Esophagus muscularis mucosa (tissue), 4 donors: Measurements from ENCODE around the gene MRPL10. TPM values are rescaled to one million over a fixed set of nuclear protein-coding genes. Genes with fewer than 3 reads are reported as not detected.

Experiments
- DNase-seq: peaks from one replicate; pipeline ENCODE4 v3.0.0-alpha.2; 2017; ENCODE audit errors: extremely low spot score
- H3K27ac ChIP-seq, 4 donors: fragments of 200-600 bp; sonication (generic); replicated peaks in 1 of 4; 1 replicate in 3 of 4; 2 replicates in 1 of 4; pipeline ENCODE4 v1.5.1; 2016 to 2019; ENCODE audit warnings: mild to moderate bottlenecking in 1 of 4
- H3K27me3 ChIP-seq, 4 donors: fragments of 200-600 bp; sonication (generic); one replicate each; pipeline versions ENCODE4 v1.5.1 to v1.6.0; 2016 to 2019
- H3K36me3 ChIP-seq, 4 donors: fragments of 200-600 bp; sonication (generic); one replicate each; pipeline ENCODE4 v1.5.1; 2016 to 2019
- H3K4me1 ChIP-seq, 4 donors: fragments of 200-600 bp; sonication (generic); one replicate each; pipeline ENCODE4 v1.5.1; 2016 to 2019
- H3K4me3 ChIP-seq, 4 donors: fragments of 200-600 bp; sonication (generic); 1 replicate in 2 of 4; 2 replicates in 2 of 4; pipeline ENCODE4 v1.5.1; 2016 to 2019; ENCODE audit warnings: mild to moderate bottlenecking in 4 of 4, moderate library complexity in 1 of 4
- H3K9me3 ChIP-seq, 4 donors: fragments of 200-600 bp; sonication (generic); 1 replicate in 3 of 4; 2 replicates in 1 of 4; pipeline ENCODE4 v1.5.1; 2016 to 2019
- CTCF ChIP-seq, 3 experiments: fragments of 200-600 bp in 2 of 3; fragments of 450-650 bp in 1 of 3; sonication (generic) in 2 of 3; IDR thresholded peaks; one replicate each; pipeline ENCODE4 v1.5.1; 2017 to 2019; ENCODE audit warnings: antibody characterized with exemption in 3 of 3, mild to moderate bottlenecking in 2 of 3, moderate library complexity in 1 of 3
- EP300 ChIP-seq: sonication (generic); formaldehyde crosslinking; IDR thresholded peaks from one replicate; pipeline ENCODE4 v1.6.1; 2017; ENCODE audit warnings: antibody characterized with exemption
- POLR2A ChIP-seq: fragments of 450-650 bp; IDR thresholded peaks from one replicate; pipeline ENCODE4 v1.6.1; 2017; ENCODE audit warnings: antibody characterized with exemption, moderate library complexity, mild to moderate bottlenecking, low read depth
- POLR2AphosphoS5 ChIP-seq, 2 donors: sonication (generic); formaldehyde crosslinking; IDR thresholded peaks; one replicate each; pipeline ENCODE4 v1.6.1; 2017; ENCODE audit warnings: antibody characterized with exemption in 2 of 2
- WGBS: methylation state at CpG from one replicate; pipeline ENCODE4 v1.1.5; 2018; 5-methylcytosine and 5-hydroxymethylcytosine counted together
- intact Hi-C: fragments of 100-400 bp; cut with DNase I; formaldehyde crosslinking; loops from one replicate; pipeline ENCODE4 v1.15.1; 2023
- total RNA-seq, 4 donors: library from RNA; depleted of rRNA; stranded (reverse); fragments of >200 nt; gene quantifications; one replicate each; pipeline versions ENCODE4 v1.1.0 to v1.2.1, GENCODE V29; 2016

The MRPL10 gene
- 10 to 100 TPM; 43.6 to 86.8 (median 63.2) TPM for total RNA-seq

- Histone ChIP-seq H3K27me3 (no peaks in the 10 kb centered on the region), H3K27ac (peak within 1 kb of the TSS; percentile 53 to 85 (median 75)), H3K4me1 (peaks cover 20 to 28% (median 24%) of the 10 kb centered on the region in 4 donors), H3K36me3 (peaks cover 18 to 41% (median 31%) of the 10 kb centered on the region in 4 donors), H3K9me3 (no peaks in the 10 kb centered on the region), H3K4me3 (peak within 1 kb of the TSS; percentile 74 to 88 (median 86))
- TF ChIP-seq POLR2A (peak; percentile 76), EP300 (no peak), CTCF (IDR thresholded peaks at IDR 0.05) (peak in 1 of 3 experiments; percentile 47), POLR2AphosphoS5 (IDR thresholded peaks at IDR 0.05) (peak; percentile 97 to 99)
- peak; percentile 97 for DNase-seq
- under 1% methylated on average over 42 of the region's 42 CpGs for WGBS
- intact Hi-C loops: no loop called here
Observed at GRCh38 chr17:47831003-47831933, at the start of gene MRPL10, which contains the start of gene LRRC46. Gene MRPL10, minus strand, starts transcription at chr17:47831541. Its CDS starts 30 bp downstream, at chr17:47831511. Gene LRRC46, plus strand, starts transcription at chr17:47831670. Its CDS starts 320 bp downstream, at chr17:47831990.

- no peak for DNase-seq
- Histone ChIP-seq H3K36me3 (no peaks in the 10 kb centered on the region), H3K9me3 (no peaks in the 10 kb centered on the region), H3K27ac (no peak overlapping the region), H3K27me3 (peaks cover 0 to 68% (median 6%) of the 10 kb centered on the region in 4 donors), H3K4me1 (peaks cover 2 to 13% (median 12%) of the 10 kb centered on the region in 4 donors), H3K4me3 (no peak overlapping the region)
- TF ChIP-seq CTCF (IDR thresholded peaks at IDR 0.05) (no peak), POLR2A (no peak), POLR2AphosphoS5 (IDR thresholded peaks at IDR 0.05) (no peak), EP300 (no peak)
- intact Hi-C loops: no loop called here
- 81% methylated on average over 7 of the region's 8 CpGs for WGBS
Observed at GRCh38 chr17:47879776-47880454, 48.6 kb upstream of the MRPL10 start.

GRCh38 chr17:47879028-47879585 is 47.8 kb upstream of the MRPL10 start:
- Histone ChIP-seq H3K4me3 (no peak overlapping the region), H3K27ac (no peak overlapping the region), H3K36me3 (no peaks in the 10 kb centered on the region), H3K4me1 (peaks cover 0 to 13% (median 8%) of the 10 kb centered on the region in 4 donors), H3K9me3 (no peaks in the 10 kb centered on the region), H3K27me3 (peaks cover 0 to 68% (median 8%) of the 10 kb centered on the region in 4 donors)
- WGBS: 32% methylated on average over 2 of the region's 2 CpGs
- intact Hi-C loops: no loop called here
- DNase-seq: no peak
- TF ChIP-seq CTCF (IDR thresholded peaks at IDR 0.05): no peak
- TF ChIP-seq POLR2A: no peak
- TF ChIP-seq EP300: no peak
- TF ChIP-seq POLR2AphosphoS5 (IDR thresholded peaks at IDR 0.05): no peak

- no peak overlapping the region for H3K27ac ChIP-seq
- intact Hi-C loops: no loop called here
- WGBS: 46% methylated on average over 10 of the region's 10 CpGs
- no peak for DNase-seq
- TF ChIP-seq POLR2A (no peak), POLR2AphosphoS5 (IDR thresholded peaks at IDR 0.05) (no peak), CTCF (IDR thresholded peaks at IDR 0.05) (no peak), EP300 (no peak)
- H3K4me3 ChIP-seq: no peak overlapping the region
- no peaks in the 10 kb centered on the region for H3K36me3 ChIP-seq
- H3K4me1 ChIP-seq: peaks cover 0 to 11% (median 7%) of the 10 kb centered on the region in 4 donors
- no peaks in the 10 kb centered on the region for H3K9me3 ChIP-seq
- peaks cover 0 to 67% (median 9%) of the 10 kb centered on the region in 4 donors for H3K27me3 ChIP-seq
Observed at GRCh38 chr17:47878203-47879027, 47.1 kb upstream of the MRPL10 start.
